Mesendoderm (in vitro differentiated cells): ENCODE data around the gene MPIG6B.
A peak's percentile ranks its signal among the peaks of the same experiment; 100 is the strongest.

Source experiments
- DNase-seq: peaks from one replicate; pipeline ENCODE4 v3.0.0; 2013
- H2AK5ac ChIP-seq: 2 replicates; pipeline ENCODE4 v1.6.1; 2013; ENCODE audit warnings: low read length, inconsistent platforms
- H2BK120ac ChIP-seq: 2 replicates; pipeline ENCODE4 v1.6.1; 2013; ENCODE audit warnings: low read depth, mild to moderate bottlenecking, low read length, moderate library complexity, mixed read lengths
- H2BK15ac ChIP-seq: replicated peaks from 2 replicates; pipeline ENCODE4 v1.6.1; 2013; ENCODE audit warnings: low read depth, mild to moderate bottlenecking, moderate library complexity
- H2BK5ac ChIP-seq: 2 replicates; pipeline ENCODE4 v1.6.1; 2013; ENCODE audit warnings: low read length, inconsistent platforms
- H3K18ac ChIP-seq: 2 replicates; pipeline ENCODE4 v1.6.1; 2013; ENCODE audit warnings: mild to moderate bottlenecking, low read length, mixed read lengths
- H3K23ac ChIP-seq: one replicate; pipeline ENCODE4 v1.6.1; 2013; ENCODE audit warnings: low read length
- H3K27ac ChIP-seq: 2 replicates; pipeline ENCODE4 v1.5.1; 2013; ENCODE audit warnings: low read depth, mild to moderate bottlenecking, inconsistent platforms, low read length, moderate library complexity
- H3K27me3 ChIP-seq: 2 replicates; pipeline ENCODE4 v1.6.1; 2013; ENCODE audit warnings: low read length, control low read depth, mild to moderate bottlenecking, inconsistent platforms; ENCODE audit not compliant: insufficient read depth, poor library complexity
- H3K36me3 ChIP-seq: 2 replicates; pipeline ENCODE4 v1.6.1; 2013; ENCODE audit warnings: low read length, inconsistent platforms; ENCODE audit not compliant: control insufficient read depth, insufficient read depth
- H3K4ac ChIP-seq: one replicate; pipeline ENCODE4 v1.6.1; 2013; ENCODE audit warnings: low read depth, mild to moderate bottlenecking, low read length, moderate library complexity
- H3K4me1 ChIP-seq: 2 replicates; pipeline ENCODE4 v1.6.1; 2013; ENCODE audit warnings: low read depth, low read length, inconsistent platforms; ENCODE audit not compliant: control insufficient read depth
- H3K4me2 ChIP-seq: 2 replicates; pipeline ENCODE4 v1.6.1; 2013; ENCODE audit warnings: low read length
- H3K4me3 ChIP-seq: 2 replicates; pipeline ENCODE4 v1.5.1; 2013; ENCODE audit warnings: mild to moderate bottlenecking, low read length
- H3K56ac ChIP-seq: one replicate; pipeline ENCODE4 v1.6.1; 2013; ENCODE audit warnings: low read length
- H3K79me1 ChIP-seq: 2 replicates; pipeline ENCODE4 v1.6.1; 2013; ENCODE audit warnings: low read length, inconsistent platforms
- H3K79me2 ChIP-seq: 2 replicates; pipeline ENCODE4 v1.6.1; 2013; ENCODE audit warnings: mild to moderate bottlenecking, low read length; ENCODE audit not compliant: control insufficient read depth, insufficient read depth
- H3K9ac ChIP-seq: 2 replicates; pipeline ENCODE4 v1.6.1; 2013; ENCODE audit warnings: low read length, inconsistent platforms
- H4K5ac ChIP-seq: one replicate; pipeline ENCODE4 v1.6.1; 2013; ENCODE audit warnings: low read length
- H4K8ac ChIP-seq: one replicate; pipeline ENCODE4 v1.6.1; 2013; ENCODE audit warnings: low read depth, mild to moderate bottlenecking, control low read depth, low read length, moderate library complexity
- WGBS: extraction: QIAGEN DNeasy Blood & Tissue Kit; methylation state at CpG from one replicate; pipeline ENCODE4 v1.1.7; 2013; ENCODE audit warnings: low lambda C conversion rate, missing lambda C conversion rate; ENCODE audit not compliant: insufficient coverage; ENCODE audit errors: extremely low coverage; 5-methylcytosine and 5-hydroxymethylcytosine counted together

MPIG6B gene

GRCh38 chr6:31730631-31731086 is 7.5 kb downstream of the MPIG6B start:
- peaks cover 21% of the 10 kb centered on the region for H3K79me1 ChIP-seq
- H3K23ac ChIP-seq, result no peak overlapping the region
- no peak overlapping the region for H2BK5ac ChIP-seq
- H3K79me2 ChIP-seq, result peaks cover 26% of the 10 kb centered on the region
- H3K4me1 ChIP-seq, result peaks cover 9% of the 10 kb centered on the region
- no peak overlapping the region for H4K5ac ChIP-seq
- no peak overlapping the region for H2AK5ac ChIP-seq
- peak overlapping the region; percentile 80 for H3K56ac ChIP-seq
- H3K27ac ChIP-seq, result no peak overlapping the region
- peak overlapping the region; percentile 68 for H3K9ac ChIP-seq
- no peak overlapping the region for H3K4ac ChIP-seq
- H2BK15ac ChIP-seq, result no peak overlapping the region
- H4K8ac ChIP-seq, result no peak overlapping the region
- no peak overlapping the region for H3K18ac ChIP-seq
- WGBS, result no CpG with 5 or more reads among the region's 11 CpGs
- no peak overlapping the region for H2BK120ac ChIP-seq
- peaks cover 20% of the 10 kb centered on the region for H3K36me3 ChIP-seq
- no peaks in the 10 kb centered on the region for H3K27me3 ChIP-seq
- DNase-seq, result no peak
- no peak overlapping the region for H3K4me3 ChIP-seq
- no peak overlapping the region for H3K4me2 ChIP-seq

- DNase-seq, result no peak
- H3K18ac ChIP-seq, result no peak overlapping the region
- no peak overlapping the region for H3K56ac ChIP-seq
- no CpG with 5 or more reads among the region's 3 CpGs for WGBS
- no peak overlapping the region for H2BK15ac ChIP-seq
- H3K27ac ChIP-seq, result no peak overlapping the region
- H2BK120ac ChIP-seq, result no peak overlapping the region
- no peak overlapping the region for H3K23ac ChIP-seq
- no peak overlapping the region for H3K4ac ChIP-seq
- no peak overlapping the region for H3K4me3 ChIP-seq
- H3K9ac ChIP-seq, result no peak overlapping the region
- H3K36me3 ChIP-seq, result peaks cover 18% of the 10 kb centered on the region
- no peaks in the 10 kb centered on the region for H3K27me3 ChIP-seq
- no peak overlapping the region for H4K8ac ChIP-seq
- no peak overlapping the region for H2AK5ac ChIP-seq
- H3K79me2 ChIP-seq, result peaks cover 32% of the 10 kb centered on the region
- peaks cover 12% of the 10 kb centered on the region for H3K4me1 ChIP-seq
- H3K79me1 ChIP-seq, result peaks cover 21% of the 10 kb centered on the region
- no peak overlapping the region for H2BK5ac ChIP-seq
- H4K5ac ChIP-seq, result no peak overlapping the region
- H3K4me2 ChIP-seq, result no peak overlapping the region
These were observed 8.9 kb downstream of the MPIG6B start for GRCh38 chr6:31732029-31732428.

- H3K79me1 ChIP-seq, result peaks cover 13% of the 10 kb centered on the region
- H3K18ac ChIP-seq, result no peak overlapping the region
- no peak overlapping the region for H2BK120ac ChIP-seq
- H3K36me3 ChIP-seq, result peaks cover 16% of the 10 kb centered on the region
- peak overlapping the region; percentile 99 for H3K56ac ChIP-seq
- H2BK5ac ChIP-seq, result no peak overlapping the region
- no peak for DNase-seq
- peaks cover 29% of the 10 kb centered on the region for H3K79me2 ChIP-seq
- WGBS, result no CpG with 5 or more reads among the region's 4 CpGs
- H4K8ac ChIP-seq, result no peak overlapping the region
- no peak overlapping the region for H3K23ac ChIP-seq
- no peak overlapping the region for H3K4ac ChIP-seq
- no peak overlapping the region for H2BK15ac ChIP-seq
- no peak overlapping the region for H4K5ac ChIP-seq
- peak overlapping the region; percentile 100 for H3K9ac ChIP-seq
- no peaks in the 10 kb centered on the region for H3K27me3 ChIP-seq
- peaks cover 20% of the 10 kb centered on the region for H3K4me1 ChIP-seq
- H3K27ac ChIP-seq, result no peak overlapping the region
- H2AK5ac ChIP-seq, result peak overlapping the region; percentile 80
- no peak overlapping the region for H3K4me2 ChIP-seq
- no peak overlapping the region for H3K4me3 ChIP-seq
These were observed 10.6 kb downstream of the MPIG6B start for GRCh38 chr6:31733734-31734133.

GRCh38 chr6:31734247-31734820 is 11.2 kb downstream of the MPIG6B start:
- Histone ChIP-seq H3K9ac (peak overlapping the region; percentile 100), H4K5ac (no peak overlapping the region), H3K23ac (no peak overlapping the region), H3K4me3 (peak overlapping the region; percentile 3), H3K56ac (peak overlapping the region; percentile 99), H3K79me2 (peaks cover 28% of the 10 kb centered on the region), H3K4me2 (peak overlapping the region; percentile 93), H3K4ac (no peak overlapping the region), H3K27me3 (no peaks in the 10 kb centered on the region), H2BK15ac (no peak overlapping the region), H2BK120ac (no peak overlapping the region), H3K36me3 (peaks cover 16% of the 10 kb centered on the region), H3K18ac (peak overlapping the region; percentile 8), H2AK5ac (peak overlapping the region; percentile 80), H2BK5ac (peak overlapping the region; percentile 6), H4K8ac (no peak overlapping the region), H3K4me1 (peaks cover 22% of the 10 kb centered on the region), H3K27ac (peak overlapping the region; percentile 18), H3K79me1 (peaks cover 11% of the 10 kb centered on the region)
- WGBS, result no CpG with 5 or more reads among the region's 2 CpGs
- no peak for DNase-seq

GRCh38 chr6:31734821-31735406 is 11.7 kb downstream of the MPIG6B start:
- Histone ChIP-seq H3K27ac (peak overlapping the region; percentile 85), H3K79me2 (peaks cover 28% of the 10 kb centered on the region), H3K4me1 (peaks cover 22% of the 10 kb centered on the region), H3K36me3 (peaks cover 16% of the 10 kb centered on the region), H3K4me2 (peak overlapping the region; percentile 93), H3K18ac (peak overlapping the region; percentile 40), H3K23ac (peak overlapping the region; percentile 83), H4K8ac (no peak overlapping the region), H3K27me3 (no peaks in the 10 kb centered on the region), H3K9ac (peak overlapping the region; percentile 100), H3K4ac (peak overlapping the region; percentile 1), H4K5ac (no peak overlapping the region), H2AK5ac (no peak overlapping the region), H3K4me3 (peak overlapping the region; percentile 99), H2BK120ac (no peak overlapping the region), H2BK5ac (peak overlapping the region; percentile 78), H2BK15ac (no peak overlapping the region), H3K56ac (peak overlapping the region; percentile 99), H3K79me1 (peaks cover 11% of the 10 kb centered on the region)
- no CpG with 5 or more reads among the region's 18 CpGs for WGBS
- peak; percentile 96 for DNase-seq
